H7 (cell line): ENCODE data around the gene IFT81. TPM values are rescaled to one million over a fixed set of nuclear protein-coding genes. Genes with fewer than 3 reads are reported as not detected.
"Not testable (repeated sequence)": the region's sequence is repeated elsewhere in the genome, so short reads cannot be mapped to it uniquely, and the experiment has no call there.

Experiments
- DNase-seq: peaks from one replicate; pipeline ENCODE4 v3.0.0; 2012
- H3K27me3 ChIP-seq: 2 replicates; pipeline ENCODE4 v1.6.0; 2011; ENCODE audit warnings: mild to moderate bottlenecking, low read length; ENCODE audit not compliant: control insufficient read depth, insufficient read depth
- H3K36me3 ChIP-seq: replicated peaks from 2 replicates; pipeline ENCODE4 v1.5.1; 2011; ENCODE audit warnings: low read length; ENCODE audit not compliant: control insufficient read depth, insufficient read depth
- H3K4me3 ChIP-seq: 2 replicates; pipeline ENCODE4 v1.5.1; 2011; ENCODE audit warnings: low read depth, mild to moderate bottlenecking, control low read depth, low read length, moderate library complexity; ENCODE audit not compliant: insufficient read depth
- total RNA-seq: library from RNA; depleted of rRNA; stranded (reverse); fragments of >200 nt; shearing (Covaris generic); gene quantifications from 2 replicates; pipeline ENCODE4 v1.2.3, GENCODE V29; 2014

IFT81 gene
- total RNA-seq, 1 experiment from 2014 or later: 7.0 TPM

DNA sequence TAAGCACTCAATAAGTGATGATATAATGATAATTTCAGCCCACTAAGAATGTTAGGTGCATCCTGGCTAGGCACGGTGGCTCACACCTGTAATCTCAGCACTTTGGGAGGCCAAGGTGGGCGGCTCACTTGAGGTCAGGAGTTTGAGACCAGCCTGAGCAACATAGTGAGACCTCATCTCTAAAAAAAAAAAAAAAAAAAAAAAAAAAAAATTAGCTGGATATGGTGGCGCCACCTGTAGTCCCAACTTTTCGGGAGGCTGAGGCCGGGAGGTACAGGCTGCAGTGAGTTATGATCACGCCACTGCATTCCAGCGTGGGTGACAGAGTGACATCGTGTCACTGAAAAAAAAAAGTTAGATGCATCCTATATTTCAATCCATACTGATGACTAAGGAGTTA is 6.9 kb upstream of the IFT81 start:
- not testable (repeated sequence) for H3K36me3 ChIP-seq, H3K4me3 ChIP-seq, DNase-seq, H3K27me3 ChIP-seq

DNA sequence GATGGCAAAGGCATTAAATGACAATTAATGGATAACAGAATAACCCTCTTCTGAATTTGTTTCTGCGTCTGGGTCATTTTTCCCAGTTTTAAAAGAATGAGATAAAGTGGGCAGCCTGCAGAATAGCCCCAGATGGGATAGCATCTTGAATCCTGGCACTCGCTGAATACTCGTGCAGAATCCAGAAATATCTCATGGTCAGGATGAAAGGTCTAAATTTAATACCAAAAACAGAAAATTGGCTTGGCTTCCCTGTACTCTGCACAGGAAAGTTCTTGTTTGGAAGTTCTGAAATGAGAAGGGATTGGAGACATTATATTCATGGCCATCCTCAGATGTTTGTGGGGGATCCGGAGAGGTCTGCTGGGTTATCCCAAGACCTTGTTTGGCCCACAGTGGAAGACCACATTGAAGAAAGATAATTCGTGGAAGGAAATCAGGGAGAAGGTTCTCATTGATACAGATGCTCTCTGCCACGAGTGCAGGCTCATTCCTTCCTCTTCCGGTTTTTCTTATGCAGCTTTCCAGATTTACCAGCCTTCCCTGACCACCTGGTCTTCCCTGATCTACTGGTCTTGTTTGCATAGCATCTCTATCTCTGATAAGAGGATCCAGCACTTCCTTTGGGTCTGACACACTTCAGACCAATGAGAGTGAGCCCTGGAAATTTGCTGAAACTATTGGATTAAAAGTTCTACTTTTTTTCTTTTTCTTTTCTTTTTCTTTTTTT is 6.0 kb upstream of the IFT81 start:
- no peaks in the 10 kb centered on the region for H3K36me3 ChIP-seq
- no peak overlapping the region for H3K4me3 ChIP-seq
- DNase-seq: no peak
- no peaks in the 10 kb centered on the region for H3K27me3 ChIP-seq

DNA sequence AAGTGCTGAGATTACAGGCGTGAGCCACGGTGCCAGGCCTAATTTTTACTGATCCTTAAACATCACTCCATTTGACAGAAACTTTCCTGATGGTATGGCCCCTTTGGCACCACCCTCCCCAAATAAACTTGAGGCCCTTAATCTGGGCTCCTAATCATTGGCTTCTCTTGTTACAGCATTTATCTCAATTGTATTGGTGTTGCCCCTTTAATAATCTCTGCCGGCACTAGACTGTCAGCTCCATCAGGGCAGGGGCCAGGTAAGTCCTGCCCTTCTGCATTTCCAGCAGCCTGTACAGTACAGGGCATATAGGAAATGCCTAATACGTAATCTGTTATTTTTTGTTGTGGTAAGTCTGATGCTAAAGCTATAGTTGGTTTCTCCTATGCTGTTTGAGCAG is 1.2 kb upstream of the IFT81 start:
- Histone ChIP-seq H3K36me3 (no peaks in the 10 kb centered on the region), H3K27me3 (peaks cover 3% of the 10 kb centered on the region; the same call in 1 of the 2 replicates), H3K4me3 (no peak overlapping the region)
- DNase-seq: no peak

DNA sequence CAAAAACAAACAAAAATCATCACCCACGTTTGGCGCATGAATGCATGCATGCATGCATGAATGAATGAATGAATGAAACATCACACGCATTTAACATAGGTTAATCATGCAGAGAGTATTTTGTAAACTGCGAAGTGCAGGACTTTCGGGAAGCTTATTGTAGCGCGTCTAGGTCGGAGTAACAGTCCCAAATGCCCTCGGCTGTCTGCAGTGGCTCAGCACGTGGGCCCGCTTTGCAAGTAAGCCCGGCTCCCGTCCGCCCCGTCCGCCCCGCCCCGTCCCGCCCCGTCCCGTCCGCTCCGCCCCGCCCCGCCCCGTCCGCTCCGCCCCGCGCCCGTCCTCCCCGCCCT is 263 bp upstream of the IFT81 start:
- no peak overlapping the region for H3K4me3 ChIP-seq
- DNase-seq: no peak
- no peaks in the 10 kb centered on the region; the same call in 1 of the 2 replicates for H3K36me3 ChIP-seq
- peaks cover 3% of the 10 kb centered on the region; the same call in 1 of the 2 replicates for H3K27me3 ChIP-seq

DNA sequence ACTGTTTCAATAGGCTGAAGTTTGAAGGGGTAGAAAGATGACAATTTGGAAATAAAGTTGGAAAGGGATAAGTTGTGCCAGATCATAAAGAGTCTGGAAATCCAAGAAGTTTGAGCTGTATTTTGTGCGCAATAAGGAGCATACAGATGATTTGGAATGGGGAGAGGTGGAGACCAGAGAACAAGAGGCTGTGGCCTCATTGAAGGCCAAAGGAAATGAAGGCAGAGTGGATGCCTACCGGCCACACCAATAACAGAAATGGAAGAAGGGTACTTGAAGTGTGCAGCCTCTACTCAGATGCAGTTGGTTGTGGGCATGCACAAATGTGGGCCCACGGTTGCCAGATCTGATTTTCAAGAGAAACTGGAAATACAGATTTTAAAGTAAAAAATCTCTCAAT is 2.4 kb downstream of the IFT81 start:
- H3K36me3 ChIP-seq: no peaks in the 10 kb centered on the region; the same call in 1 of the 2 replicates
- peaks cover 3% of the 10 kb centered on the region; the same call in 1 of the 2 replicates for H3K27me3 ChIP-seq
- no peak overlapping the region for H3K4me3 ChIP-seq
- no peak for DNase-seq

DNA sequence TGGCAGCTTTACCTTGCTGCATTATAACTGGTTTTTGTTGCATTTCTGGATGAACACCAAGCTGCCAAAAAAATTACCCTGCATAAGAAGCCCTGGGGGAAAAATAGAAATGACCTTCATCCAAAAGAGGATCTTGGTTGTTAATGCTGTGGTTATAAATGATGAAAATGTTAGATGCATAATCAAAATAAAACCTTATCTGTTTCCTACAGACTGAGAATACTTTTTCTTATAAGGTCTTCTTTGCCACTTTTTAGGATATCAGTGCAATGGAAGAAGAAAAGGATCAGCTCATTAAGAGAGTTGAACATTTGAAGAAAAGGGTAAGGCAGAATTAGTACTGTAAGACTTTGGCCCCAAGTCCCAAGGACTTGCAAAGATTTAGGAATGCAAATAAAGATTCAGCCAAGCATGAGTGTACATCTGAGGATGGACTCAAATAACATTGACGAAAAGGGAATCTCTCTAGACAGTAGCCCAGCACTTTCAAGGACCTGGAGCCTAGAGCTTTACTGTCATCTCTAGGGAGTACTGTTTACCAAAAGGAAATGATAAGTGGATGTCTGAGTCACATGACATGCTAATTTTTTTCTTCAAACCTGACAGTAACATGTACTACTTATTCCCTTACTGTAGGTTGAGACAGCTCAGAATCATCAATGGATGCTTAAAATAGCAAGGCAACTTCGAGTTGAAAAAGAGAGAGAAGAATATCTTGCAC is 10.7 kb downstream of the IFT81 start:
- Histone ChIP-seq H3K27me3 (no peaks in the 10 kb centered on the region), H3K4me3 (no peak overlapping the region), H3K36me3 (peaks cover 3% of the 10 kb centered on the region)
- DNase-seq: no peak

DNA sequence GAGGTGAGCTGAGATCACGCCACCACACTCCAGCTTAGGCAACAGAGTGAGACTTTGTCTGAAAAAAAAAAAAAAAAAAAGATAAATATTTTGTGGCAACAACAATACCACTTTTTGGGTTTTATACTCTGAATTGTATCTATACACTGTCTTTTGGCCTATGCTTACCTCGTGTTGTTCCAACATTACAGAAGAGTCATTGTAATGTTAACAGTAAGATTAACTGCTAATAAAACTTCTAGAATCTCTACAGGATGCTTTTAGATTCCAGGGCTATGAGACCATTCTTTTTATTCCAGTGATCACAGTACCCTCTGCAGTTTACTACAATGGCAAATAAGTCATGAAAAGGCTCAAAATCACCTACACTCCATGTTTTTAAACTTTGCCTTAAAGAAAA is 11.6 kb downstream of the IFT81 start:
- H3K4me3 ChIP-seq: no peak overlapping the region
- no peak for DNase-seq
- peaks cover 3% of the 10 kb centered on the region for H3K36me3 ChIP-seq

DNA sequence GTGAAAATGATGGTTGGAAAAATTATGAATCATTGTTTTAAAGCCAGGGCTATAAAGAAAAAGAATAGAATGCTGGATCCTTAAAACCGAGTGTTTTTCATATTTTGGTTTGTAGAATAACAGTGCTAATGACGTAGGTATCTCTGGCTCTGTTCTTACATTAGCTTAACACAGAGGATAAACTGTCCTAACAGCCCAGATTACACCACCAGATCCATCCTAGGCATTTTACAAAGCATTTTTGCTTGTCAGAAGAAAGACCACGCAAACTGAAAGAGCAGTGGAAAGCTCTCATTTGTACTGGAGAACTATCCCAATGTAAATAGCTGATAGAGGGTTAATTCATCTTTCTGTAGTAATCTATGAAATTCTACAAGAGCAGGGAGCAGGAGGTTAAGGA is 13.6 kb downstream of the IFT81 start:
- Histone ChIP-seq H3K4me3 (no peak overlapping the region), H3K27me3 (no peaks in the 10 kb centered on the region), H3K36me3 (peaks cover 3% of the 10 kb centered on the region)
- no peak for DNase-seq

More for the DNA sequence above, 11.6 kb downstream of the IFT81 start:
- no peaks in the 10 kb centered on the region for H3K27me3 ChIP-seq

DNA sequence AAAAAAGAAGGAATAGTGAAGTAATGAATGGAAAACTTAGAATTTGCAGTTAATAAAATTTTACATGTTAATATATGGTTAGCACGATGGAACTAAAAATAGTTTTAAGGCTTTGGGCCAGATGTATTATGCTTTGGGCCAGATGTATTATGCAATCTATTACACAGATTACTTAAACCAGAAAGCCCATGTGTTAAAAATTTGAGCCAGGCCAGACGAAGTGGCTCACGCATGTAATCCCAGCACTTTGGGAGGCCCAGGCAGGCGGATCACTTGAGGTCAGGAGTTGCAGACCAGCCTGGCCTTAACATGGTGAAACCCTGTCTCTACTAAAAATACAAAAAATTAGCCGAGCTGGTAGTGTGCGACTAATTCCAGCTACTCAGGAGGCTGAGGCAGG is 17.2 kb downstream of the IFT81 start:
- Histone ChIP-seq H3K36me3 (no peaks in the 10 kb centered on the region), H3K4me3 (no peak overlapping the region), H3K27me3 (no peaks in the 10 kb centered on the region)
- no peak for DNase-seq

DNA sequence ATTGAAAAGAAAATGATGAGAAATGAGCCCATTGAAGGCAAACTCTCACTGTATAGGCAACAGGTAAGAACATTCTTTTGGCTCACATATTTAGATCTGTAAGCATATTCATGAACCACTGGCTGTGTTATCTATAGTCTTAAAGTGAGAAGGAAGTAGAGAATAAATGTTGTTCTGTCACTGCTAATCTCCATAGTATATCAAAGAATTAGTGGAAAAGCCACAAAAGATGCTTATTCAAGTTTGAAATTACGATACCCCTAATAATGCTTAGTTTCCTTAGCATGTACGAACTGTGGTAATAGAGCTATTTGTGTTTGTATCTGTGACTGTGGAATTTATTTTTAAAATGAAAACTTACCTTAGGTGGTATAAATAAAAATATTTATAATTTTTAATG is 22.8 kb downstream of the IFT81 start:
- Histone ChIP-seq H3K36me3 (no peaks in the 10 kb centered on the region), H3K27me3 (no peaks in the 10 kb centered on the region), H3K4me3 (no peak overlapping the region)
- no peak for DNase-seq

DNA sequence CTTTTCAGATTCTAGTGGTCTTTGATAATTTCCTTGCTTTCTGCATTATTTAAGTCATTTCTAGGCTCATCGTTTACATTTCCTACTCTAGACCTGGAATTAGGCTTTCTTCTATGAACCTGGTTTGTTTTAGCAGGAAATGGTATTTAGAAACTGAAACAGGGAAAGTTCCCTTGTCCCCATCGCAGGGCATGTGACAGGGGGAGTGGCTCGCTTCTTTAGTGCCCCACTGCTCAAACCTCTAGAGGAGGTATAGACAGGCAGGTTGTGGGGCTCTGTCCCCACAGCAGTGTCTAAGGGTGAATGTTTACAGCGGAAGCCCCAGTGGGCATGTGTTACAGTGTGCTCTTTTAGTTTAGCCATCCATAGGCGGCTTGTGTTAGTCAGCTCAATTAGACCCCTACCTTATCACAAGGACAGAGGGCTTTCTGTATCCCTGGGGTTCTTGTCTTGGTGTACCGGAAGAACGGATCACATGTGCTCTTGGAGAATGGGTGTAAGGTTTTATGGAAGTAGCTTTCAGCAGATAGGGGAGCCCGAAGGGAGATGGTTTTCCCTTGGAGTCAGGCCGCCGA is 25.0 kb downstream of the IFT81 start:
- DNase-seq: no peak
- H3K36me3 ChIP-seq: no peaks in the 10 kb centered on the region
- no peaks in the 10 kb centered on the region for H3K27me3 ChIP-seq
- H3K4me3 ChIP-seq: no peak overlapping the region

DNA sequence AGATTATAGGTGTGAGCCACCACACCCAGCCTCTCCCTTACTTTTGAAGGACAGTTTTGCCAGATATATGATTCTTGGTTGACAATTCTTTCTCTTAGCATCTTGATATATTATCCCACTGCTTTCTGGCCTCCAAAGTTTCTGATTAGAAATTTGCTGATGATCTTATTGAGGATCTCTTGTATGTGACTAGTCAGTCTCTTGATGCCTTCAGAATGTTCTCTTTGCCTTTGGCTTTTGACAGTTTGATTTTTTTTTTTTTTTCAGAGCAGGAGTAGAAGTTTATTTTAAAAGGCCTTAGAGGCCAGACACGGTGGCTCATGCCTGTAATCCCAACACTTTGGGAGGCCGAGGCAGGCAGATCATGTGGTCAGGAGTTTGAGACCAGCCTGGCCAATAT is 32.6 kb downstream of the IFT81 start:
- Histone ChIP-seq H3K27me3 (no peaks in the 10 kb centered on the region), H3K4me3 (no peak overlapping the region), H3K36me3 (no peaks in the 10 kb centered on the region)
- DNase-seq: no peak

DNA sequence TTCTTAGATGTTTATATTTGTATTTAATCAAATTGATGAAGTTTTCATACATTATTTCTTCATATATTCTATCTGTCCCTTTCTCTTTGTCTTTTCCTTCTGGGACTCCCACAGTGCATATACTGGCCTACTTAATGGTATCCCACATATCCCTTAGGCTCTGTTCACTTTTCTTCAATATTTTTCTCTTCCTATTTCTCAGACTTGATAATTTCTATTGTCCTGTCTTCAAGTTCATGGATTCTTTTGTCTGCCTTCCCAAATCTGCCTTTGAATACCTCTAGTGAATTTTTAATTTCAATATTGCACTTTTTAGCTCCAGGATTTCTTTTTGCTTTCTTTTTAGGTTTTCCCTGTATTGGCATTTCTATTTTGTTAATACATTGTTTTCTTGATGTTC is 33.4 kb downstream of the IFT81 start:
- H3K4me3 ChIP-seq: no peak overlapping the region
- no peaks in the 10 kb centered on the region for H3K36me3 ChIP-seq
- H3K27me3 ChIP-seq: no peaks in the 10 kb centered on the region
- no peak for DNase-seq

DNA sequence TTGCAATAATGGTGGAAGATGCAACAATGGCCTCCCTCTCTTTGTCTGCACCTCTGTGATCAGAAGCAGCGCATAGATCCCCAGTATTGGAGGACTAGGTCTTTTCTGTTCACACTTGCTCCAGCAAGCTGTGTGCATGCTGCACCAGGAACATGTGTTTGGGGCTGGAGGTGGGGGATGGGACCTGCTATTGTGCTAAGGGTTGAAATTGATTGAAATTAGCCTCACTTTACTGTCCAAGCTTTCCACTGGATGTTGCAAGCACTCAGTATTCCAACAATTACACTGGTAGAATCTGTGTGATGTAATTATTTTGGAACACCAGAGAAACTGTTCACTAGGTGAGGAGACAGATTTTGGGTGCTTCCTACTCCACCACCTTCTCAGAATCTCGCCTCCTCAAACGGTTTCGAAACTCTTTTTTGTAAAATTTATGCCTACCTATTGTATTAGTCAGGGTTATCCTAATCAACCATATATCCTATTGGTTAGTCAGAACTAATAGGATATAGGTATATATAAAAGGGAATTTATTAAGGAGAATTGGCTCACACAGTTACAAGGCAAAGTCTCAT is 35.6 kb downstream of the IFT81 start:
- Histone ChIP-seq H3K27me3 (no peaks in the 10 kb centered on the region), H3K36me3 (no peaks in the 10 kb centered on the region), H3K4me3 (no peak overlapping the region)
- no peak for DNase-seq
